ENCODE measurements around the gene BCKDHB.

- no peak for TF ChIP-seq POLR2AphosphoS5 (IDR thresholded peaks at IDR 0.05)
- no peak for TF ChIP-seq CTCF (IDR thresholded peaks at IDR 0.05)
Observed at GRCh38 chr6:80280262-80281010, 174.0 kb downstream of the BCKDHB start.
